Dermis blood vessel endothelial cell (primary cell): ENCODE results near the gene ASPG. TPM values are rescaled to one million over a fixed set of nuclear protein-coding genes. Genes with fewer than 3 reads are reported as not detected.

Experiments
- DNase-seq: peaks from one replicate; pipeline ENCODE4 v3.0.0; 2010
- total RNA-seq: library from RNA; depleted of rRNA; stranded (reverse); fragments of >200 nt; gene quantifications from 2 replicates; pipeline ENCODE4 v1.2.3, GENCODE V29; 2014

The ASPG gene
- total RNA-seq, result under 0.01 TPM in 1 of 2 replicates, not detected in the other

DNA sequence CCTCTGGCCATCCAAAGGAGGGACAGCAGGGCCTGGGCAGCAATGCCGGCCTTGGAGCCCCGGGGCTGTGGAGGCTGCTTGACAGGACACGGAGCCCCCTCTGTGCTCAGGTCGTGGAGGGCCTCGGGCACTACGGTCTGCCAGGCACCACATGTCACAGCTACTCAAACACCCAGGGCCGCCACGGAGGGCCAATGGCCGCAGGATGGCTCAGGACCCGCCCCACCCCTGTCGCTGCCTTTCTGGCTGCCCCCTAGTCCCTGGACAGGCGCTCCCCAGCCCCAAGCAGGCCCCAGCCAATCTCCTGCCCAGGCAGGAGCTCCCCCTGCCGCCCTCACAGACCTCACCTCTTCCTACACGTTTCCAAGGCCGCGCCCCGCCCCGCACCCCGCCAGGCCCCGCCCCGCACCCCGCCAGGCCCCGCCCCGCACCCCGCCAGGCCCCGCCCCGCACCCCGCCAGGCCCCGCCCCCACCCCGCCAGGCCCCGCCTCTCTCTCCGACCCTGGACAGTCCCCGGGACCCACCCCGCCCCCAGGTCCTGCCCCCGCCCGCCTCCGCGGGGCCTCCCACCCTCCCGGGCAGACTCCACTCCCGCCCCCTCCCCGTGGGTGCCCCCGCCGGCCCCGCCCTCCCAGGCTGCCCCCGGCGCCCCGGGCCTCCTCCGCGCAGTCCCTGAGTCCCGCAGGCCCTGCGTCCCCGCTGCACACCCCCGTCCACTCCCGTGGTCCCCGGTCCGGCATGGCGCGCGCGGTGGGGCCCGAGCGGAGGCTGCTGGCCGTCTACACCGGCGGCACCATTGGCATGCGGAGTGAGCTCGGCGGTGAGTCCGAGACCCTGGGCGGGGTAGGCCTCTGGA, at the start of gene ASPG:
Gene ASPG, plus strand, starts transcription at position 669 of the 857 bp plus-strand sequence. Its CDS starts 71 bp downstream, at position 740.
- no peak for DNase-seq

DNA sequence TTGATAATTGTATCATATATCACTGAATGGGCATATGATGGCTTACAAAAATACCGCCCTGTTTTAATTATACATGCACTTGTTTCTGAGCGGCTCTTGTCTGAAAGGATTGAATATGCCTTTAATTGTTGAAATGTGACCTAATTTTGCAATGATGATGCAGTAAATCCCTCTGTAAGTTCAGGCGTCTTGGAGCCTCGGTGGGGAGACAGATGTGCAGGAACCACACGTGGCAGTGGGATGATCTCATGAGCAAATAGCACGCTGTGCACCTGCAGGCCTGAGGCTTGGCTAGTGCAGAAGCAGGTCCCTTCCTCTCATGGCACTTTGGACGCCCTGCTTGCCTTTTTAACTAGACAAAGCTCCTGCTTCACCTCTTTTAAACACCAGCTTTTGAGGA, 49.3 kb upstream of the ASPG start:
- DNase-seq, result no peak

DNA sequence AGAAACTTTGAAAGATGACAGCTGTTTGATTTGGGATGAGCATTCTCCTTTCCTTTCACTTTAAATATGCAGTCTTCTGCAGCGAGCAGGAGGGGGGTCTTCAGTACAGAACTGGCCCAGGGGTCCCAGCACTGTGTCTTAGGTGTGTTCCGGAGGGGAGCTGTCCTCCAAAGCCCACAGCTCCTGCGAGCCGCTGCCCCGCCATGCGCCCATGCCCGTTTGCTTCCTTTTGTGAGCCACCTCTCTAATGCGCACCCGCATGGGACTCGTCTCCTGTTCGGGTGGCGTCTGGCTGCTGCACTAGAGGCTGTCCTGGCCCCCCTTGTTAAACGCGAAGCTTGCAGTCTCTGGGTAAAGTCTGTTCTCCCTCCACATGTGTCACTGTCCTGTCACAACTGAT, 48.4 kb upstream of the ASPG start:
- no peak for DNase-seq

DNA sequence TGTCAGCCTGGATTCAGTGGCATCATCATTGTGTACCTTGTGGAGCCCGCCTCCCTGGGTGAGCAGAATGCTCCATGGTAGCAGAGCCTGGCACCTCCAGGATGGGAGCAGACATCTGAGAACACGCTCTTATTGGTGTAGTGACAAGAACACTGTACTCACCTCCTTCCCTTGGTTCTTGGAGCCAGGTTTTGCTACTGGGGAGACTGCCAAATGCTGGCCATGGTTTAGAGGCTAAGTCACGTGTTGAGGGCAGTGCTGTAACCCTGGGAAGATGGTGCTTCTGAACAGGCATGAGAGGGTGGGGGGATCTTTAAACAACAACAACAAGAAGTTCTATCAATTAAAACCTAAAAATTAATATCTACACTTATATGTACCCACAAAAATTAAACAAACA, 47.6 kb upstream of the ASPG start:
- DNase-seq, result no peak

DNA sequence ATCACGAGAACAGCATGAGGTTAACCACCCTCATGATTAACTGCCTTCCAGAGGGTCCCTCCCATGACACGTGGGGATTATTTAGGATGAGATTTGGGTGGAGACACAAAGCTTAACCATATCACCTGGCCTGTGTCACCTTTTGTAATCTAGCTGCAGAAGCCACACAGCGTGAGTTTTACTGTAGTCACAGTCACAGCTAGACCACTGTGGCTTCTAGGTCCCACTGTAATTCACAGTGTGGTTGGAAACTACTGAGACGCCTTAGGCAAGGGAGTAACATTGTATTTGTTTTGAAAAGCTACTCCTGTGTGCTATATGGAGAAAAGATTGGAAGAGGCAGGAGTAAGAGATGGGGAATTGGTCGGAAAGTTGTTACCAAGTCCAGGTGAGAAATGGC, 46.3 kb upstream of the ASPG start:
- DNase-seq, result no peak

DNA sequence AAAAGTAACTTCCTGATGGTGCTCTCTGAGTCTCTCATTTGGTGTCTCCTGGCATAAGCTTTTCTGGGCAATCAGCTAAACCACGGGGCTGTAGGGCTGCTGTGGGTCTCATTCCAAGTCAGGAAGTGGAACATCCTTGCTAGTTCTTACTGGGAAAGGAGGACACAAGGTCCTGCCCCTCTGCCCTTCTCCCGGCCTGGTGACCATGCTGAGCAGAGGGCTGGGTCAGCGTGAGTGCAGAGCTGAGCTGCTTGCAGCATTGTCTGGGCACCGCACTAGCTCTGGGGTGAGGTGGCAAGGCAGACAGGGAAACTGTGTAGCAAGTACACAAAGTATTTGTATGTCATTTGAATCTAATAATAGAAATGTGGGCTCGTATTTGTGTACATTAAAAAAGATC, 45.0 kb upstream of the ASPG start:
- DNase-seq, result no peak

DNA sequence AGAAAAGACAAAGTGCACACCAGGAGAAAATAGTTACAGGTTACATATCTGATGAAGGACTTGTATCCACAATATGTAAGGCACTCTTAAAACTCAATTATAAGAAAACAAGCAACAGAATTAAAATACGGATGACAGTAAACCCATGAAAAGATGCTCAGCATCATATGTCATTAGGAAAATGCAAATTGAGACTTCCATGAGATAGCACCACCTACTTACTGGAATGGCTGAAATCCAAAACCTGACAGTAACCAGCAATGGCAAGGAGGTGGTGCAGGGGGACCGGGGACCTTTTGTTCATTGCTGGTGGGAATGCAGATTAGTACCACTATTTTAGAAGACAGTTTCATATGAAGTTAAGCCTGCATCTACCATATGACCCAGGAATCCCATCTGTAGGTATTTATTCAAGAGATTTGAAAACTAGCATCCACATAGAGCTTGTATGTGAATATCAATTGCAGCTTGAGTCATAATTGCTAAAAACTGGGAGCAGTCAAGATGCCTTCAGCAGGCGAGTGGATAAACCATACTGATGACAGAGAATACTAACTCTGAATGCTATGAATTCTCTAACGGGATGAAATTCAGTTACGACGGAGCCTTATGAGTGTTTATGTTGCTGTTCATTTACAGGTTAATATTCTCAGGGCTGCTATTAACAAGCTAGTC, 43.9 kb upstream of the ASPG start:
- DNase-seq, result no peak

DNA sequence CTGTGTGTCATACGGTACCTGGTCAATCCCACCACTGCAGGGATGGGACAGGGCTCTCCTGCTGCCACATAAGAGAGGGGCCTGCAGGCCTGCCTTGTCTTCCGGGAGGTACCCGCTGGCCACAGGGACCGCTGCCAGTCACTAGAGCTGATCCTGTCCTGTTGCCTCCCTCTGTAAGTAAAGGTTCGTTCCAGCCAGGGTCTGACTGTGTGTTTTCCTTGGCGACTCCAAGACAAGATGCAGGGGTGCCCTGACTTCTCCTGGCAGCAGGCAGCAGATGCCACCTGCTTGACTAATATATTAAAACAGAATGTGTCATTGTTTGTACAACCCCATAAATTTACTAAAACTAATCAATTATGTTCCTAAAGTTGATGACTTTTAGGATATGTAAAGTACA, 41.5 kb upstream of the ASPG start:
- no peak for DNase-seq

DNA sequence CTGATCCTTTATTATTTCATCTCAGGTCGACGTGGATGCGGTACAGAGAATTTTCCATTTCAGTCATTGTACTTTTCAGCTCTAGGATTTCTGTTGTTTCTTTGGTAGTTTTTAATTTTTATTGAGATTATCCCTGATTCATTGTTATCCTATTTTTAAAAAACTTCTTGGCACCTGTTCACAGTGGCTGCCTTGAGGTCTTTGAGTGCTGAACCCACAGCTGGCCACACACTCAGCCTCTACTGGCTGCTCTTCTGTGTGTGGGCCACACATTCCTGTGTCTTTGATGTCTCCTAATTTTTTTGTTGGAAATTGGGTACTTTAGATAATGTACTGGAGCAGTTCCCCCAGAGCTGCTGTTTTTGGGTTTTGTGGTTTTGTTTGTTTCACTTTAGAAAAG, 37.7 kb upstream of the ASPG start:
- no peak for DNase-seq

DNA sequence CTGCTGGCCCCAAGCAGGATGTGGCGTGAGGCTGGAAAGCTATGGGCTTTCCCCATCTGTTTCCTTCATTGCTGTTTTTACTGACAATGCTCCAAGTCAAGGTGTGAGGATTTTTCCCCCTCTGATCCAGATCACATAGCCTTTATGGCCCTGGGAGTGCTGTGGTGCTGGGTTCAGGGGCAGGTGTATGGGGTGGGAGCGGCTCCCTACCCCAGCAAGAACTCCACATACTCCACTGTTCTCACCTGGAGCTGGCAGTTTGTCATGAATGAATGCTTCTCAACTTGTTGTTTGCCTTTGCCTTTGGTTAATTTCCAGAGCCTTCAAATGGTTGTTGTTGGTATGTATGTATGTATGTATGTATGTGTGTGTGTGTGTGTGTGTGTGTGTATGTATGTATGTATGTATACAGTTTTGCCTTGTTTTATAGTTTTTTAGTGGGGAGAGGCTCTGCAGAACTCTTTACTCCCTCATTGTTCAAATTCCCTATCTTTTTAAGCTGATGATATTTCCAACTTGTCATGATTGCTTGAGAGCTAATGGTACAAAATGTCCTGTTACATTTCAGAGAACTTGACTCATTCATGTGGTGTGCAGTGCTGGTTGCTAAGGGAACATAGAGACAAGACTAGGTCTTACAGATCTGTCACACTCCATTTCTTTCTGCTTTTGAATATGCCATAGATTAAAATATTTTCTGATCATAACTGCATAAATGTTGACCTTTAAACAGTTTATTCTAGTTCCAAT, 36.6 kb upstream of the ASPG start:
- peak; percentile 6 for DNase-seq

DNA sequence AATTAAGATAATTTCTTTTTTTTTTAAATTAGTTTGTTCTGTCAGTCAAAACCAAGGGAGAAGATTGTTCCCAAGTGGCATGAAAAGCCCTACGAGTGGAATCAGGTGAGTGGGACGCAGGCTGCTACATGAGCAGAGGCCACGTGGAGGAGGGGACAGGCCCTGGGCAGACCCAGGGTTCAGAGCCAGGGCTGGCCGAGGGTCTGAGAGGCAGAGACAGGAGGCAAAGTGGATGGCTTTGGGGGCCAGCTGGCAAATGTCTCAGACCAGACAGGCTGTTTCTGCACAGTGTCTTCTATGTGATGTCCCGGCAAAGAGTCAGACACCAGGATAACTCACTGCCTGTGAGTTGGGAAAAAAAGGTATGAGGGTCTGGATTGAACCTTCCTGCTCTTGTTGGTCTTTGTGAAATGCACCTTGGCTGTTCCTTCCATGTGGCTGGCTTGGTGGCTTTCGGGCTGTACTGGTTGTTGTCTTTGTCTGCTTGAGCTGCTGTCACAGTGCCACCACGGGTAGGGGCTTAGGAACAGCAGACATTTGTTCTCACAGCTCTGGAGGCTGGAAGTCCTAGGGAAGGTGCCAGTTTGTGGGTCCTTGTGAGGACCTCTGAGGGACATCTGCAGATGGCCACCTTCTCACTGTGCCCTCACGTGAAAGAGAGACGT, 35.8 kb upstream of the ASPG start:
- DNase-seq, result no peak

DNA sequence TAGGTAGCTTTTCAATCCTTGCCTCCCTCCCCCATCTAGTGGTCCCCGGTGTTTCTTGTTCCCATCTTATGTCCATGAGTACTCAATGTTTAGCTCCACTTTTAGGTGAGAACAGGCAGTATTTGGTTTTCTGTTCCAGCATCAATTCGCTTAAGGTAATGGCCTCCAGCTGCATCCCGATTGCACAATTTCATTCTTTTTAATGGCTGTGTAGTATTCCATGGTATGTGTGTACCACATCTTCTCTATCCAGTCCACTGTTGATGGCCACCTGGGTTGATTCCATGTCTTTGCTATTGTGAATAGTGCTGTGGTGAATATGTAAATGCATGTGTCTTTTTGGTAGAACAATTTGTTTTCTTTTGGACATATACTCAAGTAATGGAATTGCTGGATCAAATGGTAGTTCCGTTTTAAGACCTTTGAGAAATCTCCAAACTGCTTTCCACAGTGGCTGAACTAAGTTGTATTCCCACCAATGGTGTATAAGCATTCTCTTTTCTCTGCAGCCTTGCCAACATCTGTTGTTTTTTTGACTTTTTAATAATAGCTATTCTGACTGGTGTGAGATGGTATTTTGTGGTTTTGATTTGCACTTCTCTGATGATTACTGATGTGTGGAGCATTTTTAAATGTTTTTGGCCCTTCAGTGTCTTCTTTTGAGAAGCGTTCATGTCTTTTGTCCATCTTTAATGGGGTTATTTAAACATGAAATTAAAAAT, 34.2 kb upstream of the ASPG start:
- DNase-seq, result no peak

DNA sequence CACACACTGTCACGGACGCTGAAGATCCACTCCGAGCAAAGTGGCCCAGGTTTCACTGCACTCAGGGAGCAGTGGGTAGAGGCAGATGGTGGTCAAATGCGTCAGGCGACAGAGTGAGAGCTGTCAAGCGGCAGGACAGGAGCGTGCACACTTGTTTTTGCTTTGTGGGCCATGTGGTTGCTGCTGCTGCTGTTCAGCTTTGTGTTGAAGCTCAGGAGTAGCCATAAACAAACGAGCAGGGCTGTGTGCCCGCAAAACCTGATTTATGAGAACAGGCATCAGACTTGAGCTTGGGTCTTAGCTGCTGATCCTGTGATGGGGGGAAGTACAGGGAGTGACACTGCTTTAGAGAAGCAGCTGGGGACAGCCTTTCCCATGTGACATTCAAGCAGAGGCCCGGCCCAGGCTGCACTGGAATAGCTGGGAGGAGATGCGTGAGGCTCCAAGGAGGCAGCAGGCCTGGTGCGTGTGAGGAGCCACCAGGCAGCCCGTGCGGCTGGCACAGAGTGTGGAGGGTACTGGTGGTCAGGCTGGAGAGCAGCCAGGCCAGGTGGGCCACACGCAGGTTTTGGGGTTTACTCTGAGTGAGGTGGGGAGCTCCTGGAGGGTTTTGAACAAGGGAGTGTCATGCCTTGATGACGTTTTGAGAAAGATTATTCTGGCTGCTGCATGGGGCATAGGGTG, 31.1 kb upstream of the ASPG start:
- no peak for DNase-seq

DNA sequence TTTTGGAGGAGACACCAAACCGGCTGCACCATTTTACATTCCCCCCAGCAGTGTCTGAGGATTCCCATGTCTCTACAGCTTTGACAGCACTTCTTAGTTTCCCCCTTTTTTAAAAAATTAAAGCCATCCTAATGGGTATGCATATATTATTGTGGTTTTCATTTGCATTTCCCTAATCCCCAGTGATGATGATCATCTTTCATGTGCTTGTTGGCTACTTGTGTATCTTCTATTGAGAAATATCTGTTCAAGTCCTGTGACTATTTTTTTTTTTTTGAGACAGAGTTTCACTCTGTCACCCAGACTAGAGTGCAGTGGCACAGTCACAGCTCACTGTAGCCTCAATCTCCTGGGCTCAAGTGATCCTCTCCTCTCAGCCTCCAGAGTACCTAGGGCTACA, 23.2 kb upstream of the ASPG start:
- DNase-seq, result no peak

DNA sequence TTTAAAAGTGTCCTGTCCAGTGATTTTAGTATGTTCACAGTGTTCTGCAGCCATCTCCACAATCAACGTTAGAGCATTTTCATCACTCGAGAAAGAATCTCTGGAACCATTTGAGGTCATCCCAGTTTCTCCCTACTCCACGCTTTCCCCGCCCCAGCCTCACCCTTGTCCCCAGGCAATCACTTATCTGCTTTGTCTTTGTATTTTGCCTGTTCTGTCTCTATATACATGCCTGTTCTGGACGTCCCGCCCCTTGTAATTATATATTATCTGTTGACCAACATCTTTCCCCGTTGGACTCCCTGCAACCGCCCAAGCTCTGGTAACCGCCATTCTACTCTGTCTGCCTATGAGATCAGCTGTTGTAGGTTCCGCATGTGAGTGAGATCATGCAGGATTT, 21.5 kb upstream of the ASPG start:
- DNase-seq, result no peak

DNA sequence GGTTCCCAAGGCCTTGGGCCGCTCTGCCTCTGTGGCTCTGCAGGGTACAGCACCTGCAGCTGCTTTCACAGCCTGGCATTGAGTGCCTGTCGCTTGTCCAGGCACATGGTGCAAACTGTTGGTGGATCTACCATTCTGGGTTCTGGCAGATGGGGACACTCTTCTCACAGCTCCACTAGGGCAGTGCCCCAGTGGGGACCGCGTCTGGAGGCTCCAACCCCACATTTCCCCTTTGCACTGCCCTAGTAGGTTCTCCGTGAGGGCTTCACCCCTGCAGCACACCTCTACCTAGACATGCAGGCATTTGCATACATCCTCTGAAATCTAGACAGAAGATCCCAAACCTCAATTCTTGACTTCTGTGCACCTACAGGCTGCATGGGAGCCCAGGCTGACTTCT, 19.2 kb upstream of the ASPG start:
- no peak for DNase-seq

DNA sequence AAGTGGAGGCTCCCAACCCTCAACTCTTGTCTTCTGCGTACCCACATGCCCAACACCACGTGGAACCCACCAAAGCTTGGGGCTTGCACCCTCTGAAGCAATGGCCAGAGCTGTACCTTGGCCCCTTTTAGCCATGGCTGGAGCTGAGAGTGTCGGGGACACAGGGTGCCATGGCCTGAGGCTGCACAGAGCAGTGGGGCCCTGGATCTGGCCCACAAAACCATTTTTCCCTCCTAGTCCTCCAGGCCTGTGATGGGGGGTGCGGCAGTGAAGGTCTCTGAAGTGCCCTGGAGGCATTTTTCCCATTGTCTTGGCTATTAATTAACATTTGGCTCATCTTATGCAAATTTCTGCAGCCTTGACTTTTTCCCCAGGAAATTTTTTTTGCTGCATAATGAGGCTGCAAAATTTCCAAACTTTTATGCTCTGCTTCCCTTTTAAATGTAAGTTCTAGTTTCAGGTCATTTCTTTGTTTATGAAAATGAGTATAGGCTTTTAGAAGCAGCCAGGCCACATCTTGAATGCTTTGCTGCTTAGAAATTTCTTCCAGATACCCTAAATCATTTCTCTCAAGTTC, 18.7 kb upstream of the ASPG start:
- DNase-seq, result no peak

DNA sequence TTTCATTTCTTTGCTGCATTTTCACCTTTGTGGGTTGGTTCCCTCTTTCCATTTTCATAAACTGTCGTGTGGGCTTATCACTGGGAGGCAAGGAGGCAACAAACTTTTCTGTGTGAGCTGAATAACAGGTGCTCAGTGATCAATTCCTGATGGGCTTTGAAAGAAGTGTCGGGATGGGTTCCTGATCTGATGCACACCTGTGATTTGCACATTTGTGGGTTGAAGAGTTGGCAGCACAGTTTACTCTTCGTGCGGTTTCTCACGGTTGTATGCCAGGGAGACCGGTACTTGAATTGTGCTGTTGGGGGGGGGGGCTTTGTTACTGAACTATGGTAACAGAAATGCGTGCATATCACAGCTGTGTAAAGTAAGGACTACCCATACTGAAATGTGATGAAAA, 16.0 kb upstream of the ASPG start:
- no peak for DNase-seq

DNA sequence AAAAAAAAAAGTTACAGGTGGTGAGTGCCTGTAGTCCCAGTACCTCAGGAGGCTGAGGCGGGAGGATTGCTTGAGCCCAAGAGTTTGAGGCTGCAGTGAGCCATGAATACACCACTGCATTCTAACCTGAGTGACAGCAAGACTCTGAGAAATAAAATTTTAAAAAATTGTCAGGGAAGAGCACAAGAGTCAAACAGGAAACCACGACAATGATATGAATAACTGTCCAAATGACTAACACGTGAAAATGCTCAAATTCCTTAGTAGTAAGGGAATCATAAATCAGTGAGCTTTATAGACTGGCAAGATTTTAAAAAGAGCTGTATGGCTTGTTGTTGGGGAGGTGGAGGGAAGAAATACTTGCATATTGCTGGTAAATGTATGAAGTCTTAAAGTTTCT, 12.9 kb upstream of the ASPG start:
- DNase-seq, result no peak

DNA sequence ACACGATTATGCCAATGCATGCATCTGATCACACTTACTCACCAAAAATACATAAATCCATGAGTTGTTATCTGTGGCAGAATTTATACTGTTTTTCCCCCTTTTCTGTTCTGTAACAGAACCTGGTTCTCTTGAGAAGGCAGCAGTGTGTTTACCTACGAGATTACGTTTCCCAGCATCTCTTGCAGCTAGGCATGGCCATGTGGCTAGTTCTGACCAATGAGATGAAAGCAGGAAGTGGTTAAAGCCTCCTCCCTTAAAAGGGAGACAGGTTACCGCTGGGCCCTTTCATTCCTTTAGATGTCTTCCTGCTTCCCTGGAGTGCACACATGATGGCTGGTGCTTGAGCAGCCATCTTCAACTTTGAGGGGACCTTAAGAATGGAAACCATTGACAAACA, 11.7 kb upstream of the ASPG start:
- no peak for DNase-seq

DNA sequence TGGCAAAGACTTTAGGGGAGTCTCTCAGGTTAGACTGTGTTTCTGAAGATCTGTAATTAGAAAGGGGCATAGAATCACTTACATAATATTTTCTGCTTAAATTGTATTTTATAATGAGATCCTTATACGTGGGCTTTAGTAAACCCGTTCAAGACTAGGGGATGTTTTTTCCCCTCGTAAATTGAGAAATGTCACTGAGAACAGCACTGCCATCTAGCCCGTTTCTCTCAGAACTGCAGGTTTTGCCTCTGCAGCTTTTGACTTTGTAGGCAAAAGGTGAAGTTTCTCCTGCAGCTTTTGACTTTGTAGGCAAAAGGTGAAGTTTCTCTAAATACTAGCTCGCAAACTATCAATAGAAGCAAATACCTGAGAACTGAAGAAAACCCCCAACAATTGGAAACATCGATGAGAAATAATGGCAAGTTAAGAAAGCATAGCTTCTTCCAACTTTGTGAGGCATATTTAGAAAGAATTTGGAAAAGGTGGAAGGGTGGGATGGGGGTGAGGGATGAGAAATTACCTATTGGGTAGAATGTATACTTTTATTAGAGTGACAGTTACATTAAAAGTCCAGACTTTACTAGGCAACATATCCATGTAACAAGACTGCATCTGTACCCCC, 9.9 kb upstream of the ASPG start:
- peak; percentile 34 for DNase-seq
